Measurements from ENCODE around the gene RPS6KC1.
A peak's percentile ranks its signal among the peaks of the same experiment; 100 is the strongest.
"Not testable (repeated sequence)": the region's sequence is repeated elsewhere in the genome, so short reads cannot be mapped to it uniquely, and the experiment has no call there.

The RPS6KC1 gene

DNA sequence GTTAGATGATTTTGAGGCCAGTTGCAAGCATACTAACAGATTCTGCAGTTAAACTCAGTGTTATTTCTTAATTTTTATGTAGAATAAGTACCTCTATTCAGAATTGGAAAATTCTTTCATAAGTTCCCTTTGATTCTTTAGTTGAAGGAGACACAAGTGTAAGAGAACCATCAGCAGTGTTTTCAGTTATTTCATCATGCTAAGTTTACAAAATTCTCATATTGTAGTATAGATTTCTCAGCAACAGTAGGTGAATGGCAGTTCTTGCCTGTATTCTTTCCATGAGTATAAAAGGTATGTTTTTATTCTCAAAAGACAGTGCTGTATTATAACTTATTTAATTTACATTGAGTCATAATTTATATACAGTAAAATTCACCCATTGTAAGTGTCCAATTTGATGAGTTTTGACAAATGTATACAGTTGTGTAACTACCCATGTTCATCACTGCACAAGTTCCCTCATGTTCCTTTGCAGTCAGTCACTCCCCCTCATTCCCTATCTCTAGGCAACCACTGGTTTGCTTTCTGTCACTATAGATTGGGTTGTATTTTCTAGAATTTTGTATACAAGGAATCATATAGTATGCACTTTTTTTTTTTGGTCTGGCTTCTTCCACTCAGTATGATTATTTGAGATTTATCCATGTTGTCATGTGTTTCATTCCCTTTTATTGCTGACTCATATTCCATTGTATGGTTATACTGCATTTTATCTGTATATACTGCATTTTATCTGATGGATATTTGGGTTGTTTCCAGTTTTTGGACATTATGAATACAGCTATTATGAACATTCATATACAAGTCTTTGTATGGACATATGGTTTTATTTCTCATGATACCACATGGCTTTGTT, 3.9 kb downstream of the RPS6KC1 start:
- DNase-seq (ENCODE audit: low read depth in 2 of 2), result no peak

DNA sequence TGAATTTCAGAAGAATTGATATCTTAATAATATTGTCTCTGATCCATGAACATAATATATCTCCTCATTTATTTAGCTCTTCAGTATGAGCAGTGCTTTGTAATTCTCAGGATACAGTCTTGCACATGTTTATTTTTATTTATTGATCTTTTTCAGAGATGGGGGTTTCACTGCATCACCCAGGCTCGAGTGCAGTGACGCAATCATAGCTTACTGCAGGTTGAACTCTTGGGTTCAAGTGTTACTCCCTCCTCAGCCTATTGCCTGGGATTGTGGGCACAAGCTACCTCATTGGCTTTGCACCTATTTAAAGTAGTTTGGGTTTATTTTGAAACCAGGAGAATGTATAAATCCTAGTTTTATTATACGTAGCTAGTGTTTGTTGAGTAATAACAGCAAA, 4.7 kb downstream of the RPS6KC1 start:
- DNase-seq (ENCODE audit: low read depth in 2 of 2), result no peak

DNA sequence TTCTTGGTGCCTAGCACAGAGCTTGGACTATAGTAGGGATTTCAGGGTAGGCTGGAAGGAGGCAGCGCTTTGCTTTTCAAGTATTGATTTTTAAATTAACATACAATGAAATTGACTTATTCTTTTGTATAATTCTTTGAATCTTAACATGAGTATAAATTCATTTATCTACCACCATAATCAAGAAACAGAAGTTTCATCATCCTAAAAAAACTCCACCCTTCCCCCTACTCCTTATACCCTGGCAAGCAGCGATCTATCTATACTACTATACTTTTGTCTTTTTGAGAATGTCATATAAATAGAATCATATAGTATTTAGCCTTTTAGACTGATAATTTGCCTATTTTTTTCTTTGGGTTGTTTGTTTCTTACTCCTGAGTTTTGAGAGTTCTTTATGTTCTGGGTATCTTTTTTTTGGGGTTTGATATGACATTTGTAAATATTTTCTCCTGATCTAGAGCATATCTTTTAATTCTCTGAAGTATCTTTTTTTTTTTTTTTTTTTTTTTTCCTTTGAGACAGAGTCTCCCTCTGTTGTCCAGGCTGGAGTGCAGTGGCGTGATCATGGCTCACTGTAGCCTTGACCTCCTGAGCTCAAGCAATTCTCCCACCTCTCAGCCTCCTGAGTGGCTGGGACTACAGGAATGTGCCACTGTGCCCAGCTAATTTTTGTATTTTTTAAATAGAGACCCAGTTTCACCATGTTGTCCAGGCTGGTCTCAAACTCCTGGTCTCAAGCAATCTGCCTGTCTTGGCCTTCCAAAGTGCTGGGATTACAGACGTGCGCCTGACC, 6.4 kb downstream of the RPS6KC1 start:
- no peak for DNase-seq (ENCODE audit: low read depth in 2 of 2)

DNA sequence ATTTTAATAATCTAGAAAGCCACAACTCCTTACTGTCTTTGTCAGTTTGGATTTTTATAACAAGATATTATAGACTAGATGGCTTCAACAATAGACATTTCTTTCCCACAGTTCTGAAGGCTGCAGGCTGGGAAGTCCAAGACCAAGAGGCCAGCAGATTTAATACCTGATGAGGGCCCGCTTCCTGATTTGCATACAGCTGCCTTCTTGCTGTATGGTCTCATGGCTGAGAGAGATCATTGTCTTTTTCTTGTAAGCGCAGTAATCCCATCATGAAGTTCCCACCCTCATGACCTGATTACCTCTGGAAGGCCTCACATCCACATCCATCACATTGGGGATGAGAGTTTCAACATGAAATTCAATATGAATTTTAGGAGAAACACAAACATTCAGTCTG, 9.8 kb downstream of the RPS6KC1 start:
- no peak for DNase-seq (ENCODE audit: low read depth in 2 of 2)

DNA sequence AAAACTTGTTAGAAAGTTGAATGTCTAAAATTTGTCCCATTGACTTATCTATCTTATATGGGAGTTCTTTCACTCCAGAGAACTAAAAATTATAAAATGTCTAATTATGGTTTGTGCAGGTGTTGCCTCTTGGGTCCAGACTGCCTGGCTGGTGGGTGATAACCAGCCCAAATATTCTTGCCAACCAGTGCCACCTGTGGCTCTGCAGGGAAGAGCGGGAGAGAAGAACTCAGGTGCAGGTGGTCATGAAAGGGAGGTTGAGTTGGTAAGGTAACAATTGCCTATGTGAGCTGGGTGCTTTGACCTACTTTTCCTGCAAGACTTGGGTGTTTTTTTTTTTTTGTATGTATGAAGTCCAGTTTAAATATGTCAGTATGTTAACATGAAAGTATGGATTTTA, 10.2 kb downstream of the RPS6KC1 start:
- DNase-seq (ENCODE audit: low read depth in 2 of 2), result no peak

DNA sequence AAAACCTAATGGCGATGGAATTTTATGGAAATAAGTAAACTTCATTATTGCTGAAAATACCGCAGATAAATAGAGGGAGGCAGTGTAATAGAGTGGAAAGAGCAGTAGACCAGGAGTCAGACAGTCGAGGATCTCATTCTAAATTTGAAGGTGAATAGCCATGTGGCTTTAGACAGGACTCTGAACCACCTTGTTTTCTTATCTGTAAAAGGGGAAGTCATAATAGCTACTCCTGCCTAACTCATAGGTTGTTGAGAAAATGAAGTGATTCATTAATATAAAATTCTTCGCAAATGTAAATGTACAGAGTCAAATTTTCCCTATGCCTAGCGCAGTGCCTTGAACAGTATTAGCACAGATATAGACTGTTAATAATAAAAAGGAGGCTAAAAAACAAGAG, 14.8 kb downstream of the RPS6KC1 start:
- DNase-seq (ENCODE audit: low read depth in 2 of 2), result no peak

DNA sequence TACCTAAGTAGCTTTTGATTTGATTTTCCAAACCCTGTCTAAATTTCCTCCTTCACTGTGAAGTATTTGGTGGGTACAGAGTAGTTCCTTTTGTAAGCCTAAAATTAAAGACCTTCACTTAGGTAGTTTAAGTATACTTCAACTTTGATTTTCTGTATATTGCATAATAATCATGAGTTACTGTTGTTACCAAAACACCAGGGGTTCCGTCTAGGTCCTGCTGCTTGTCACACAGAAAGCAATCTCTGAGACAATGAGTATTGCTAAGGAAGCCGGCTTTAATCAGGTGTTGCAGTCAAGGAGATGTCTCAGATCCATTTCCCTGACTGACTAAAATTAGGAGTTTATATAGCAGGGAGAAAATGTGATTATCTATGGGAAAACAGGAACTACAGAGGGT, 15.3 kb downstream of the RPS6KC1 start:
- no peak for DNase-seq (ENCODE audit: low read depth in 2 of 2)

DNA sequence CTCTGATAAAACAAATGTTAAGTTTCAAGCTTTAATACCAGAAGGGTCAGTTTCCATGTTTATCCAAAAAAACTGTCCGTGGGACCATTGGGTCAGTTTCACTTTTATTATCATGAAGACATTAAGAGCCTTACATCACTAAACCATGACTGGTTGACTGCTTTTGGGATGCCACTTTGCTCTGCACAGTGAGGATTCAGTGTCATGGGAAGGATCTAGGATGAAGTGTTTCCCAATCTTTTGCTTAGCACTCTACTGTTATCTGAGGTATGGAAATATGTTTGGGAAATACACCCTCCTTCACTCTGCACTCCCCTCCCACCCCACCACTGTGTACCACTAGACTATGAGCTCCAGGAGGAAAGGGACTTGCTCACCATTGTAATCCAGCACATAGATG, 16.3 kb downstream of the RPS6KC1 start:
- no peak for DNase-seq (ENCODE audit: low read depth in 2 of 2)

DNA sequence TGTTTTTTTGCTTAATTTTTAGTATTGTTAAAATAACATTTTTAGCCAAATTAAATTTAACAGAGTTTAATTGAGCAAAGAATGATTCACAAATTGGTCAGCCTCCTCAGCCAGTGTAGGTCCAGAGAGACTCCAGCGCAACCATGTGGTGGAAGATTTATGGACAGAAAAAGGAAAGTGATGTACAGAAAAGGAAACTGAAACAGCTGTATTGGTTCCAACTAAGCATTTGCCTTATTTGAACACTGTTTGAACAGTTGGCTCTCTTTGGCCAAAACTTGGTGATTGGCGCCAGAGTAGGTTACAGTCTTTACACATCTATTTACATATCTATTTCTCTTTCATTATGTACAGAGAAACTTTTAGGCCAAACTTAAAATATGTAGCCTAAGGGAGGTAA, 19.4 kb downstream of the RPS6KC1 start:
- peak in 1 of 2 donors; percentile 1 for DNase-seq (ENCODE audit: low read depth in 2 of 2)

DNA sequence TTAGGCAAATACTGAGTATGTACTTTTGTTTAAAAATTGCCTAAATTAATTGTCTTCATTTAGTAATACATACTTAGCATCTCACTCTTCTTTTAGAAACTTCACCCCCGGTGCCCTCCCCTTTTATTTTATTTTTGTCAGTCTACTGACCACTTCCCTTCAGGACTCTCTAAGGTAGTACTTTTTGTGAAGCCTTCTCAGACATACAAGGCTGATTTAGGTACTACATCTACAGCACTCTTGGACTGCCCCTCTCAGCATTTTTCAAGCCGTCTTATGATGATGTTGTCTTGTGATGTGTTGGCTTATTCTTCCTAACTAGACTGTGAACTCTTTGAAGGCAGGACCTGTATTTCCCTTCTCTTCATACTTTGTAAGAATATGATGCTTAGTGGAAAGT, 24.7 kb downstream of the RPS6KC1 start:
- no peak for DNase-seq (ENCODE audit: low read depth in 2 of 2)

DNA sequence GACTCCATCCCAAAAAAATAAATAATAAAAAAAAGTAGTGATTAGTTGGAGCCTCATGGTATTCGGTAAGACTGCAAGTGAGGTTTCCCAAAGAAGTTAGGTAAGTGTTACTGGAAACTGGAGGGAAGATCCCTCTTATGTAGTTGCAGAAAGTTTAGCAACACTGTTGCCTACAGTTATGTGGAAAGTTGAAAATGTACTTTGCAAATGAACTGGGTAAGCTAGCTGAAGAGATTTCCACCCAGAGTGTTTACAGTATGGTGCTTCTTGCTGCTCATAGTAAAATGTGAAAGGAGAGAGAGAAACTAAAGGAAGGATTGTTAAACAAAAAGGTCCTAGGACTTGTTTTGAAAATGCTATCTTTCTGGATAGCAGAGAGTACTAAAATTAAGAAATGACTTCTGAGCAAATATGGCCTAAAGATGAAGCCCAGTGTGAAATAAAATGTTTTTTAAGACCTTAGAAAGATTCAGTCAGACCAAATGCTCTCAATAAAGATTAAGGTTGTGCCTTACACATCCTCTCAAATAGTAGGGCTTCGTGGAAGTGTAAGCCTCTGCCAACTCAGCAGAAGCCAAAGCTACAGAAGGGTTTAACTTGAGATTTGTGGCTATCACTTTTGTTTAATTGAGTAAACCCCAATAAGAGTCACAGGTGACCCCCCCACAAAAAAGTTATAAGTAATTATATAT, 31.5 kb downstream of the RPS6KC1 start:
- no peak for DNase-seq (ENCODE audit: low read depth in 2 of 2)

DNA sequence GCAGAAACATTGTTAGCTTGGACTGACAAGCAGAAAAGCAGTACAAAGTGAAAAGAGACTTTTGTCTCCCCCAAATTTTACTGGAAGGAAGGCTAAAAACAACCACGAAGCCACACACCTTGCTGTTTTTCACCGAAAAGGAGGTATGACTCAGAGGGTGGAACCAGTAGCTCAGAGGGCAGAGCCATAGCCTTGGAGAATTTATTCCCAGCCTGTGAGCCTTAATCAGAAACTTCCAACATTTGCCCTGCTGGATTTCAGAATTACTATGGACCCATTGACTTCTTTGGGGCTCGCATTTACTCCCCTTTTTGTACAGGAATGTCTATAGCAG, 32.0 kb downstream of the RPS6KC1 start:
- DNase-seq (ENCODE audit: low read depth in 2 of 2), result no peak

DNA sequence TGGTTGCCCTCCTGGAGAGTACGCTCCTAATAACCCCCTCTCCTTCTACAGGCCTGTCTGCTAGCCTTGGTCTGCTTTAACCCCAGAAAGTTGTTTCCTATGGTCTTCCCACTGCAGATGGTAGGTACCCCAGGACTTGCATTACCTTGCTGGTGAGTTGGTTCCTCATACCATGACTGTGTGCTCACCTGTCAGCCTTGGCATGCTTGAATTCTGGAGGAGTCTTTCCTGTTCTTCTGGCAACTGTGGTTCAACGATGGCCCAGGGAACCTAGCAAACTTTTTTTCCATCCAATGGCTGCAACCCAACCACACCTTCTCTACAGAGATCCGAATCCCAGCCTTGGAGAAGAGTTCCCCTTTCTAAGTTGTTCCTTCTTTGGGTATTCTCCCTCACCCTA, 36.9 kb downstream of the RPS6KC1 start:
- no peak for DNase-seq (ENCODE audit: low read depth in 2 of 2)

DNA sequence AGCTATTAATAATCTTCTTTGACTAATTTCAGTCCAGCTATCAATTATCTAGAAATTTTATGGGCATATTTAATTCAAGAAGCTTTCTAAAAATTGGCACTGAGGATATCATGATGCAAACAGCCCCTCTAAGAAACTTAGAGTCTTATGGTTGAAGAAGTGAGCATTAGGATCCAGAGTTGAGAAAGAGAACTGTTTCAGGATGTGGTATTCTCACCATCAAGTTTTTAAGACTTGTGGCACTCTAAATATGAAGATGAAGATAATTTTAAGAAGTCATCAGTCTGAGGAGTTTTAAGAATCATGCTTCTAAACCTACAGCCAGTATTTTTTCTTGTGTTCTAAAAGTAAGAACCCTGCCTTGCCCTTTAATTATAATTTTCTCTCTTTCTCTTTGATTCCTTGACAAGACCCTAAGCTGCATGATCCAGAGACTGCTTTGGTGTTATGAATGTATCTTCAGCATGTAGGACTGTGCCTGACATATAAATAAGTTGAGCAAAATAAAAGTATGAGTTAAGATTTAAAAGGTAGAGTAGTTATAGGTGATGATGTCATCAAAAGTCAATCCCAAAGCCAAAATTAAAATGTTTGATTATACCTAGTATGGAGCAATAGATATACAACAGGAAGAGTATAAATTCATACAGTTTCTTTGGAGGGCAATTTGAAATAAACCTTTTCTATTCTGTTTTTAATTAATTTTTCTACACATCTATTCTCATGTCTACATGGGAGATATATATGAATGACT, 39.1 kb downstream of the RPS6KC1 start:
- DNase-seq (ENCODE audit: low read depth in 2 of 2), result no peak

DNA sequence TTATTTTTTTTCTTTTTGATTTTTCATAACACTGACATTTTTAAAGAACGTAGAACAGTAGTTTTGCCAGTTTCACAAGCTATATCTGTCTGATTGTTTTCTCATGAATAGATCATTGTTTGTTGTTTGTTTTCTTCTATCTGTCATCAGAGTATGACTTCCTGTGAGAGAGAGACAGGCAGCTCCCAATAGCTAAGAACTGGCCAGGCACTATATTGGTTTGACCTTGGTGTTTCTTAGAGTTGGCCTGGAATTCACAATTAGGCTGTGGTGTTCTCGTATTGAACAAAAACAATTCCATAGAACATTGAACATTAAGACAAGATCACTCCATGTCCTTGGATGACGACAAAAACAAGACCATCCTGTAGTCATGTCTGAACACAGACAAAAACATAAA, 43.4 kb downstream of the RPS6KC1 start:
- DNase-seq (ENCODE audit: low read depth in 2 of 2), result no peak

DNA sequence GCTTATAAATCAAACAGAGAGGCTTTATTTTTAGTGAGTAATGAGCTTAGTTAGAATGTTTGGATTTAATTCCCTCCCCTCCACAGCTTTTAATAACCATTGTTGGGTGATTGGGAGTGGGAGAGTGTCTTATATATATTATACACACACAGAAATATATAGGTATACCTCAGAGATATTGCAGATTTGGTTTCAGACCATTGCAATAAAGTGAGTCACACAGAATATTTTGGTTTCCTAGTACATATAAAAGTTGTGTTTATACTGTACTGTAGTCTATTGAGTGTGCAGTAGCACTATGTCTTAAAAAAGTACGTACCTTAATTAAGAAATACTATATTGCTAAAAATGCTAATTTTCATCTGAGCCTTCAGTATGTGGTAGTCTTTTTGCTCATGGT, 44.4 kb downstream of the RPS6KC1 start:
- no peak for DNase-seq (ENCODE audit: low read depth in 2 of 2)

DNA sequence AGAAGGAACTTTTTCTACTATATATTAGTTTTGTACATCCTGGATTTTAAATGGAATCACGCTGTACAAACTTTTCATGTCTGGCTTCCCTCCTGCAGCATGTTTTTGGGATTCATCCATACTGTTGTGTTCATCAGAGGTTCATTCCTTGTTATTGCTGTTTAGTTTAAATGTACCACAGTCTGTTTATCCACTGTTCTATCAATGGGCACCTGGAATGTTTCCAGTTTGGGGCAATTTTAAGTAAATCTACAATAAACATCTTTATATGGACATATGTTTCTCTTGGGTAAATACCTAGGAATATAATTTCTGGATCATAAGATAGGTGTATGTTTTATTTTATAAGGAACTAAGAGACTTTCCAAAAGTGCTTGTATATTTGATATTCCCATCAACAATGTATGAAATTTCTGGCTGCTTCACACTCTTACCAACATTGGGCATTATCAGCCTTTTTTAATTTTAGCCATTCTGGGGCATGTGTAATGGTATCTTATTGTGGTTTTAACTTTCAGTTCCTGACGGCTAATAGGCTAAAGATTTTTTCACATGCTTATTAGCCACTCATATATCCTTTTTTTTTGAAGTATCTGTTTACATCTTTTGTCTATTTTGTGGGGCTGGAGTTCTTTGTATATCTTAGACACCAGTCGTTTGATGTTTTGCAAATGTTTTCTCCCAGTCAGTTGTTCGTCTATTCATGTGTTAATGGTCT, 48.8 kb downstream of the RPS6KC1 start:
- no peak for DNase-seq (ENCODE audit: low read depth in 2 of 2)

DNA sequence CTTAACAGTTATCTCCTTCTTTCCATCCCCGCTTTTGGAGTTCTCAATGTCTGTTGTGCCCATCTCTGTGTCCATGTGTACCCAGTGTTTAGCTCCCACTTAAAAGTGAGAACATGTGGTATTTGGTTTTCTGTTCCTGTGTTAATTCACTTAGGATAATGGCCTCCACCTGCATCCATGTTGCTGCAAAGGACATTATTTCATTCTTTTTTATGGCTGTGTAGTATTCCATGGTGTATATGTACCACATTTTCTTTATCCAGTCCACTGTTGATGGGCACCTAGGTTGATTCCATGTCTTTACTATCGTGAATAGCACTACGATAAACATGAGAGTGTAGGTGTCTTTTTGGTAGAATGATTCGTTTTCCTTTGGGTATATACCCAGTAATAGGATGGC, 49.5 kb downstream of the RPS6KC1 start:
- DNase-seq (ENCODE audit: low read depth in 2 of 2), result not testable (repeated sequence)

DNA sequence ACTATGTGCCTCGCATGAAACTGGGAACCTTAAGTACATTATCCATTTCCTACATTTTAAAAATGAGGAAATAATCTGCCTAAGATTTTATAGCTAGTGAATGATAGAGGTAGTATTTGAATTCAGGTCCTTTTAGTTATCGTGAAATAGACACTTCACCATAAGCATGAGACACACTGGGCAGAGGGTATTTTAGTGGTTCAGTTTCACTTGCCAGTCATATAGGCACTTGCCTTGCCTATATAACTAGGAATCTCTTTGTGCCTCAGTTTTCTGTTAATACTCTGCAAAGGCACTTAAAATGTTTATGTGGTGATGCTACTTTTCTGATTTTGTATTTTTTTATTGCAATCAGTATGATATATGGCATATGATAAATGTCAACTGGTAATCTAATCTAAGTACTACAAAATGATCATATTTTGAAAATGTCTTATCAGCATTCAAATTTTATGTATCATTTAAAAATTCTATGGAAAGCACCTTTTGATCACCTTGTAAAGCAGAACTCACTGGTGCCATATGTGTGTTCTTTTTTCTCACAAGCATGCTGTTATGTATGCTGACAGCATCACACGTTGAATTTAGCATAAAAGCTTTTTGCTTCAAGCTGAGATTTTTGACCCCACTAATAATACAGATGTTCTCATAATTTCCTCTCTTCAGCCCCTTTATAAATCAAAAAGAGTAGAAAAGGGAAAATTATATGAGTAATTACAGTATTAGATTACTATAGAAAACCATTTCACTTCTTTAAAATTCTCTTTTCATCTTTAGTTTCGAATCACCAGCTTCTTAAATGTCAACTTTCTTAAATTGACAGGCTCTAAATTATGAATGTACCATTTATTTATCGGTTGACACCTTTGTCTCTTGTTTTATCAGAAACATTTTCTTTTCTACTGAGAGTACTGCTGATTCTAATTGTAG, 52.6 kb downstream of the RPS6KC1 start:
- DNase-seq (ENCODE audit: low read depth in 2 of 2), result no peak

DNA sequence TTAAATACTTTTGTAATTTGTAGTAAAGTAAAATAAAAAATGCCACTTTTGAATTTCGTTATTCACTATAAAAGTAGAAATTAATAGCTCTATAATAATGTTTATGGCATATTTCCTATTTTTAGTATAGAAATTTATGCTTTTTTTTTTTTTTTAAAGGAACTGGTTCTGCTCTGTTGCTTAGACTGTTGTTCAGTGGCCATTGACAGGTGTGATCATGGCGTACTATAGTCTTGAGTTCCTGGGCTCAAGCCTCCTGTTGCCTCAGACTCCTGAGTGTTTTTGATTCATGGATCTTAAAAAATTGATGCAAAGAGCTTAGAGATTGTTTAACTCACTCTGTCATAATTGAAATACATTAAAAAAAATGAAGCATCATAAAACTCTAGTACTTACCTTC, 53.6 kb downstream of the RPS6KC1 start:
- no peak for DNase-seq (ENCODE audit: low read depth in 2 of 2)

All from stimulated activated CD8-positive, alpha-beta memory T cell treated with anti-CD3 and anti-CD28 coated beads, Interleukin-15, amount 100 ng/mL, for 48 hours (primary cell).